ENCODE results near the gene DNHD1. TPM values are rescaled to one million over a fixed set of nuclear protein-coding genes. Genes with fewer than 3 reads are reported as not detected.

The DNHD1 gene
- total and polyA plus RNA-seq, 9 of the 15 experiments (the other 6 are each of a cell fraction or from before 2014, with no cell fraction given): 0.82 to 9.7 (median 3.8) TPM

DNA sequence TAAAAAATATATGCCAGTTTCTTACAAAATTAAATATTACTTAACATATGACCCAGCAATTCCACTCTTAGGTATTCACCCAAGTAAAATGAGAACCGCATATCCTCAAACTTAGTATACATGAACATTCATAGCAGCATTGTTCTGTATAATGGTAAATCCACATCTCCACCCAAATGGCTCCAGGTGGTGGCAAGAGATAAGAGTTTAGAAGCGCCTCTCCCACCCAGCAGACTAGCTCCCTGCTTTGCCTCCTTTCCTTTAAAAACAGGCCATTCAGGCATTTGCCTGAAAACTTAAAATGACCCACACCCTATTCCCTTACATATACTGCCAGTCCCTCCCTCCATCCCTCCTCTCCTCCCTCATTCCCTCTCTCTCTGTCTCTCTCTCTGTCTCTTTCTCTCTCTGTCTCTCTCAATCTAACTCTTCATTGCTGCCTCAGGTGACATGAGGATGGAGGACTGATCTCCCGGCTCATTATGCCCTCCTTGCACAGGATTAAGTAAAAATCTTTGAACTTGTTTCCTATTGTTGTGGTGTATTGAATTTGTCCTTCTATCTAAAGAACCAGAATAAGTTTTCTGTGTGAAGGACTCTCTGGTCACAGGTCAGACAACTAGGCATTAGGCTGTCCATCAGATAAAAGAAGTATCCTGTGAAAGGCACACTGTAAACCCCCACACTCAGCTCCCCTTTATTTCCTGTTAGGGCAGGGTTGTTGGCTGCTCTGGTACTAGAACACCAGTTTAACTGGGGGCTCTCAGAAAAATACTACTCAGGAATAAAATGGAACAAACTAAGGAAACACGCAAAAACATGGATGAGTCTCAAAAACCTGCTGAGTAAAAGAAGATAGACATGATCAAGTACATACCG, 58.0 kb downstream of the DNHD1 start (continued):
- TF ChIP-seq FOXK2 (conservative IDR thresholded peaks at IDR 0.05 in 1 of 2, IDR thresholded peaks at IDR 0.05 in 1 of 2; ENCODE audit: low read depth in 2 of 2): peak in 1 of 2 experiments; percentile 23; a peak in 3 of 4 replicates
- TF ChIP-seq HDAC1 (IDR thresholded peaks at IDR 0.05): peak; percentile 26 to 84; a peak in 2 of 4 replicates
- TF ChIP-seq RBBP5 (IDR thresholded peaks at IDR 0.05; ENCODE audit: borderline replicate concordance, insufficient read depth, low read length, poor library complexity, severe bottlenecking): peak; percentile 91
- TF ChIP-seq, protein P1, sequence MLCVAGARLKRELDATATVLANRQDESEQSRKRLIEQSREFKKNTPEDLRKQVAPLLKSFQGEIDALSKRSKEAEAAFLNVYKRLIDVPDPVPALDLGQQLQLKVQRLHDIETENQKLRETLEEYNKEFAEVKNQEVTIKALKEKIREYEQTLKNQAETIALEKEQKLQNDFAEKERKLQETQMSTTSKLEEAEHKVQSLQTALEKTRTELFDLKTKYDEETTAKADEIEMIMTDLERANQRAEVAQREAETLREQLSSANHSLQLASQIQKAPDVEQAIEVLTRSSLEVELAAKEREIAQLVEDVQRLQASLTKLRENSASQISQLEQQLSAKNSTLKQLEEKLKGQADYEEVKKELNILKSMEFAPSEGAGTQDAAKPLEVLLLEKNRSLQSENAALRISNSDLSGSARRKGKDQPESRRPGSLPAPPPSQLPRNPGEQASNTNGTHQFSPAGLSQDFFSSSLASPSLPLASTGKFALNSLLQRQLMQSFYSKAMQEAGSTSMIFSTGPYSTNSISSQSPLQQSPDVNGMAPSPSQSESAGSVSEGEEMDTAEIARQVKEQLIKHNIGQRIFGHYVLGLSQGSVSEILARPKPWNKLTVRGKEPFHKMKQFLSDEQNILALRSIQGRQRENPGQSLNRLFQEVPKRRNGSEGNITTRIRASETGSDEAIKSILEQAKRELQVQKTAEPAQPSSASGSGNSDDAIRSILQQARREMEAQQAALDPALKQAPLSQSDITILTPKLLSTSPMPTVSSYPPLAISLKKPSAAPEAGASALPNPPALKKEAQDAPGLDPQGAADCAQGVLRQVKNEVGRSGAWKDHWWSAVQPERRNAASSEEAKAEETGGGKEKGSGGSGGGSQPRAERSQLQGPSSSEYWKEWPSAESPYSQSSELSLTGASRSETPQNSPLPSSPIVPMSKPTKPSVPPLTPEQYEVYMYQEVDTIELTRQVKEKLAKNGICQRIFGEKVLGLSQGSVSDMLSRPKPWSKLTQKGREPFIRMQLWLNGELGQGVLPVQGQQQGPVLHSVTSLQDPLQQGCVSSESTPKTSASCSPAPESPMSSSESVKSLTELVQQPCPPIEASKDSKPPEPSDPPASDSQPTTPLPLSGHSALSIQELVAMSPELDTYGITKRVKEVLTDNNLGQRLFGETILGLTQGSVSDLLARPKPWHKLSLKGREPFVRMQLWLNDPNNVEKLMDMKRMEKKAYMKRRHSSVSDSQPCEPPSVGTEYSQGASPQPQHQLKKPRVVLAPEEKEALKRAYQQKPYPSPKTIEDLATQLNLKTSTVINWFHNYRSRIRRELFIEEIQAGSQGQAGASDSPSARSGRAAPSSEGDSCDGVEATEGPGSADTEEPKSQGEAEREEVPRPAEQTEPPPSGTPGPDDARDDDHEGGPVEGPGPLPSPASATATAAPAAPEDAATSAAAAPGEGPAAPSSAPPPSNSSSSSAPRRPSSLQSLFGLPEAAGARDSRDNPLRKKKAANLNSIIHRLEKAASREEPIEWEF (CRISPR knock-in tag; IDR thresholded peaks at IDR 0.05): no peak
- TF ChIP-seq POLR2B (IDR thresholded peaks at IDR 0.05; ENCODE audit: low read depth, partially characterized antibody): peak; percentile 57
- no peak for TF ChIP-seq NR2C1 (IDR thresholded peaks at IDR 0.05)
- no peak; the same call in 1 of the 2 replicates for TF ChIP-seq NR2C1 (tag; IDR thresholded peaks at IDR 0.05)
- TF ChIP-seq ZNF316 (IDR thresholded peaks at IDR 0.05): 0 out of 2 replicates have a peak, but pooled peaks have one; percentile 31
- TF ChIP-seq SETDB1 (IDR thresholded peaks at IDR 0.05; ENCODE audit: low read length): no peak
- TF ChIP-seq NR4A1 (CRISPR knock-in tag; IDR thresholded peaks at IDR 0.05): no peak
- peak; percentile 16; the same call in 1 of the 2 replicates for TF ChIP-seq NR4A1 (tag; IDR thresholded peaks at IDR 0.05)
- no peak for TF ChIP-seq ARHGAP35 (IDR thresholded peaks at IDR 0.05; ENCODE audit: partially characterized antibody)
- TF ChIP-seq RAD21 (CRISPR knock-in tag; conservative IDR thresholded peaks at IDR 0.05 in 1 of 2, IDR thresholded peaks at IDR 0.05 in 1 of 2): peak in 1 of 2 experiments; percentile 53; a peak in 2 of 4 replicates
- peak; percentile 54 for TF ChIP-seq NFE2 (IDR thresholded peaks at IDR 0.05; ENCODE audit: low read depth)
- TF ChIP-seq RCOR1 (IDR thresholded peaks at IDR 0.05; ENCODE audit: borderline replicate concordance in 1 of 2, low read depth in 2 of 2, low read length in 2 of 2): peak in 1 of 2 experiments; percentile 89; a peak in 2 of 4 replicates
- TF ChIP-seq JUND (IDR thresholded peaks at IDR 0.05; ENCODE audit: borderline replicate concordance, low read depth, low read length): peak; percentile 71; the same call in 1 of the 2 replicates
- peak; percentile 10; the same call in 1 of the 3 replicates for TF ChIP-seq JUND (tag; IDR thresholded peaks at IDR 0.05; ENCODE audit: borderline replicate concordance, low read depth, low read length)
- TF ChIP-seq KAT7 (CRISPR knock-in tag; IDR thresholded peaks at IDR 0.05; ENCODE audit: borderline replicate concordance): no peak
- TF ChIP-seq KDM1A (IDR thresholded peaks at IDR 0.05): peak; percentile 73 to 86
- TF ChIP-seq KDM5B (IDR thresholded peaks at IDR 0.05; ENCODE audit: insufficient replicate concordance, low read depth, low read length): no peak
- peak; percentile 52; the same call in 1 of the 2 replicates for TF ChIP-seq CREM (IDR thresholded peaks at IDR 0.05; ENCODE audit: low read depth)
- peak in 1 of 2 experiments; percentile 63; a peak in 1 of 4 replicates for TF ChIP-seq NONO (IDR thresholded peaks at IDR 0.05; ENCODE audit: low read depth in 2 of 2, low read length in 1 of 2)
